NCI-H82 treated with DMSO at 0.1 percent for 48 hours (cell line): Measurements from ENCODE around the gene MINDY4B.

Source experiments
- DNase-seq: peaks from one replicate; lab custom pipeline; 2025; ENCODE audit not compliant: unreplicated experiment; lab: John Stamatoyannopoulos, UW

MINDY4B gene

DNA sequence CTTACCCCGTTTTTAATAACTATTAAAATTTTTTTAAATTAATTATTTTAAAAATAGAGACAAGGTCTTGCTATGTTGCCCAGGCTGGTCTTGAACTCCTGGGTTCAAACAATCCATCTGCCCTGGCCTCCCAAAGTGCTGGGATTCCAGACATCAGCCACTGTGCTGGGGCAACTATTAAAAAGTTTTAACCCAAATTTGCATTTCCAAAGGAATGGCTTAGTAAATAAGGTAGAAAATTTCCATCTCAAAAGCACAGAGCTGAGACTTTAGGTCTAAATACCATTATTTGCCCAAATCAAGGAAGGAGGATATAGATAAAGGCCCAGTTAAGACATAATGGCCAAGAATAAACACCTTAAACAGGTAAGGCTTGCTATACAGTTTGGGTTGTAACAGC is 56.4 kb downstream of the MINDY4B start:
- DNase-seq: no peak

DNA sequence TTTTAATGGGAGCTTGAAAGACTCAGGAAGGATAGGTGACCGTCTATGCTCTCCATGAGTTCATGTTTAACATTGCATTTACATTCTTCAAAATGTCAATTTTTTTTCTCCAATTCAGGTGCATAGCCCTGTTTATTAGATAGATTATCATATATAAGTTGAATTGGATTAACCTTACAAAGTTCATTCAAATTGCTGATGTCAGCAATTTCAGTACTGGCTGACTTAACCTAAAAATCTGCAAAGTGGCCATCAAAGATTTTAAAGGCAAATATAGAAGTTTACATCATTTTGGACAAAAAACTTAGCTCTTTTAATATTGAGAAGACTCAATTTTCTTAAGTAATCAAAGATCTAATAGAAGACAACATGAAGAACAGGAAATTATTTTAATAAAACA is 57.8 kb downstream of the MINDY4B start:
- no peak for DNase-seq

DNA sequence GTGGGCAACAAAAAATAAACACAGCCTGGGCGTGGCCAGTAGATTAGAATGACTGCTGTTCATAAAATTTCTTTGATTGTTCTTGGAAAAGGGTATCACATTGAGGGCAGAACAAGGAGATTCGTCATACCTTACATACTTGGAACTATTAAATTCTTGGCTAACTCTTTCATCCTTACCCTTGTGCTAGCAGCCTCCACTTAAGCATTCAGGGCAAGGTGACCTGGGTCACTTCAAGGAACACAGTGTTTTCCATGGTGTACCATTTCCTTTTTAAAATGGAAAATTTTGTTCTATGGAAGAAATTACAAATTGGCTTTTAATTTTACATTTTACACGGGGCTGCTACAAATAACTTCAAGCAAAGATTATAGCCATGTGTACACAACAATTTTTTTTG is 60.8 kb downstream of the MINDY4B start:
- no peak for DNase-seq

DNA sequence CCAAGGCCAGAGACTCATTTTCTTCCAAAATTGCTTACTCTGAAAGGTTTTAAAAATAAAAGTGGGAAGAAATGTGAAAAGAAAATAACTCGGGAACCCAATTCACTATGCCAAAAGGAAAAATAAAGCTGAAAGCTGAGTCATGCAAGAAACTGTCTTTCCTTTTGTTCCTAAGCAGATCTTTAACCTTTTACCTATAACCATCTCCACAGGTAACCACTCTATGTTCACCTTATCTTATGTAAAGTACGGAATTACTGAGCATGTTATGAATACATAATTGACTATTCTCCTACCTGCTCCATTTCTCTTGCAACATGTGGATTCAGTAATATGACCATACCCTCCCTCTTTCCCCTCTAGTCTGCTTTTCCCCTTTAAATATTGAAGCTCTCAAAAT is 62.0 kb downstream of the MINDY4B start:
- DNase-seq: no peak

DNA sequence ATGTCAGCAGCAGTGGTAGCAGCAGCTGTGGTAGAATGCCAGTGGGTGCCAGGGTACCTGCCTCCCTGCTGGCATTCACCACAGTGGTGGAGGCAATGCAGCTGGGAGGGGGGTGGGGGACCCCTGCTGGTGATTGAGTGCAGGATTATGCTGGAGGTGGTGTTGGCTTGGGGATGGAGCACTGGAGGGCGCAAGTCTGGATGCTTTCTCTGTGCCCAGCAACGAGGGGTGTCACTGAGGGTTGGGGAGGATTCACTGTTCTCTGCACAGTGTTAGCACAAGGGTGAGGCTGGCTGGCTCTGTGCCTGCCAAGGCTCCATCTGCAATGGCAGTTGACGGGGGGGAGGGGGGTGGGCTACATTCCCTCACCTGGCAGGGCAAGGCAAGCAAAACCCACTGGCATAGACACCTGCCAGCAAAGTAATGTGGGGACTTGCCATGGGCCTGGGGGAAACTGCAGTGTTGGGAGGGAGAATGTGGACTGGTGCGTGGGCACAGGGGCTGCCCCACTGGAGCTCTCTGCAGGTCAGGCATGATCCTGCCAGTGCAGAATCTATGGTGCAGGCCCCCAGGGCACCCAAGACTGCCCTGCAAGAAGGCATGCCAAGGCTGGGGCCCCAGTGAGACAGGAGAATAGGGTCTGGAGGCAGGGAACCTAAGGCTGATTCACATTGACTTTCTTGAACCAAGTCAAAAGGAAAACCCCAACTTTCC is 64.3 kb downstream of the MINDY4B start:
- no peak for DNase-seq

DNA sequence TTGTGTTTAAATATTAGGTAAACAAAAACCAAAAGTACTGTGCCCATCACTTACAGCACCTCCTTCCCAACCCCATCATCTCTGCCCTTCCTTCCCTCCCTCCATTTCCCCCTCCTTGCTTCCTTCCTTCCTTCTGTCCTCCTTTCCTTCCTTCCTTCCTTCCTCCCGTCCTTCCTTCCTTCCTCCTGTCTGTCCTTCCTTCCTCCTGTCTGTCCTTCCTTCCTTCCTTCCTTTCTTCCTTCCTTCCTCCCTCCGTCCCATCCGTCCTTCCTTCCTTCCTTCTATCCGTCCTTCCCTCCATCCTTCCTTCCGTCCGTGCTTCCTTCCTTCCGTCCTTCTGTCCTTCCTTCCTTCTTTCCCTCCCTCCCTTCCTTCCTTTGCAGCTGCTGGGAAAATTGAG is 74.5 kb downstream of the MINDY4B start:
- no peak for DNase-seq

DNA sequence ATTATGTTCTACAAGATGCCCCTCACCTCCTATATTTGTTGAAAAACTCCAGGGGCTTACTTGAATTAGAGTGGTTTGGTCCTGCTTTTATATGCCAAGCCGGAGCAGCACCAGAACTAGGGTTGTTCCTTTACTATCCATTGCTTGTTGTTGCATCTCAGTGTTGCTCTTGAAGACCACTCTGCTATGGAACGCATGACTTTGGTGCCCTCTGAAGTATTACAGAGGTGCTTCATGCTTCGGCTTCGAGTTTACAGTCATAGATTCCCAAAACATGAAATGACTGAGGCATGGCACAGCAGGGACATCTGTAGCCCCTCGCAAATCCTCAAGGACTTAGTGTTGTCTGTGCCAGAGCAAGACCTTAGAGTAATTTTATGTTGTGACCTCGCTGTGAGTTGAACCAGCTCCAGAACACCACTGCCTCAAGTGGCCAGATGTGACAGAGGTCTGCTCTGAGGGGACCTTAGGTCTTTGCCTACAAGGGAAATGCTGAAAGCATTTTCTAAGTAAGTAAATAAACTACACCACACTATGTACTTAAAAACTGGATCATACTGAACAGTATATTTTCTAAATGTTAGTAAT is 75.1 kb downstream of the MINDY4B start:
- DNase-seq: no peak

DNA sequence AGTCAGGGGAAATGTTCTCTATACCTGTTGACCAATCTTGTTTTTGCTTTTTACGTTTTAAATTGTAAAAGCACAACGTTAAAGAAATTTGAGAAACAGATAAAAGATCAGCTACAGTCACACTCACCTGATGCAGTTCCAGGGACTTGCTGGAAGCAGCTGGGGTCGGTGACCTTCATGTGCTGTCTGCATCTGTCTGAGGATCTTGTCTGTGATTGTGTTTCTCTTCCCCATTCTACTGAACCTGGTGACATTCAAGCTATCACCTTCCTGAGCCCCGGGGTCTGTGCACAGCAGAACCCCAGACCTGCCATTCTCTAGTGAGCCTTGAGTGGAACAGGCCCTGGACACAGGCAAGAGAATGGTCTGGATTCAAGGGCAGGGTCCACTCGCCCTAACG is 75.8 kb downstream of the MINDY4B start:
- no peak for DNase-seq

DNA sequence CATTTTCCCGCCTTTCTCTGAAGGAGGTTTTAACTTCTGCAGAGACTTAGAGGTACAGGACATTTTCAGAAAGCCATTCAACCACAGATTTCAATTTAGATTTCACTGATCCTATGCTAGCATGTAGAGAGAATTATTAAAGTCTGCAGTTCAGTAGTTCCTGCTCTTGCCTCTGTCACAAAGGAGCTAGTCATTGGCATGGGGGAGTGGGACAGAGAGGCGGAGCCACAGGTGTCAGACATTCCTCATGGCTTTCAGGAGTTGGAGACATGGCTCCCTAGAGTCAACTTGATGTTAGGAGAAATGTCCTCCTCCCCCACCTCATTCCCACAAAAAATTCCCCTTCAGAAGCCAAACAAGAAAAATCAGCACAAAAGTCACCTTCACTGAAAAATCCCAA is 76.2 kb downstream of the MINDY4B start:
- DNase-seq: no peak

DNA sequence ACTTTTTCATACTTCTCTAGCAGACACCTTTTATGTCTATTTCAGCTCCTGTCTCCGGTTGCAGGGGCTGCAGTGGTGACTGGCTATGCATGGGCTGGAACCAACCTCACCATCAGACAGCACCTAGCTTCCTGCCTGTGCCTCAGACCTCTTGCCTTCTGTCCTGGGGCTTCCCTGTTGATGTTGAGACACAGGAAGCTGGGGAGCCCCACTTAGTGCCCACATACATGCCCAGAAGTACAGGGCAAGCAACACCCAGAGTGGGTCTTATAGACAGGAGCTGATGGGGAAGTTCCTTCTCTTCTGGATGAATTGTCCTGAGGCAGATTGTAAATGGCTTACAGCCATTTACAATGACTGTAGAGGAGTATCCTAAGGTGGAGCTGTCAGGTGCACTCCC is 77.0 kb downstream of the MINDY4B start:
- DNase-seq: no peak

DNA sequence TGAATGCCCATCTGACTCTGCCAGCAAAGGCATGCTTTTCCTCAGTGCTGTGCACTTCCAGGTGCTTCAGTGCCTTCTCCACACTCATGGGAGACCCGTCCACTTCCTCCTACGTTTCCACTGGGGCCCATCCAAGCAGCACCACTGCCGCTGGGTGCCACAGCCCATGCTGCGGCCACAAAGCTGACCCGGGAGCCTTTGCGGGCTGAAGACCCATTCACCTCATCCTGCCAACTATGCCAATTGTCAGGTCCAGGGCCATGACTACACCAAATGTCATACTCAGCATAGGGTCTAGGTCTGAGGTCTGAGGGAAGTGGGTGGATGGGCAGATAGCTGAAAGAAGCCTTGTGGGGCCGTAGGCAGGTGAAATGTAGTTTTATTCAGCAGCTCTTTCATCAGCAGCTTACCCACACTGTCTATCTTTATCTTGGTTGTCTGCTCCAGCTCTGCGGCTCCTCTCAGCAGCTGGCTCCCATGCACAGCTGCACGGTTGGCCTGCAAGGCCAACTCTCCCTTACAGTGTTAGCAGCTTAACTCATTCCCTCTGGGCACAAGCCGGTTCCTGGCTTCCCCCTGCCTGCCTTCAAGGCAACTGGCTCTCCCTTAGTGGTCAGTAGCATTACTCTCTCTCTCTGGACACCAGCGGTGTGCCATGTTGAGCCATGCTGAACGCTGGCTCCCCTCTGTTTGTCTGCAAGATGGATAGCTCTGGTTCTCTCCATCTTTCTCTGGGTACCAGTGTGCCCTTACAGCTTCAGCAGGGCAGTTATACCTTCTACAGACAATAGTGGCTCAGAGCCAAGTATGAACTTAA is 78.6 kb downstream of the MINDY4B start:
- no peak for DNase-seq

DNA sequence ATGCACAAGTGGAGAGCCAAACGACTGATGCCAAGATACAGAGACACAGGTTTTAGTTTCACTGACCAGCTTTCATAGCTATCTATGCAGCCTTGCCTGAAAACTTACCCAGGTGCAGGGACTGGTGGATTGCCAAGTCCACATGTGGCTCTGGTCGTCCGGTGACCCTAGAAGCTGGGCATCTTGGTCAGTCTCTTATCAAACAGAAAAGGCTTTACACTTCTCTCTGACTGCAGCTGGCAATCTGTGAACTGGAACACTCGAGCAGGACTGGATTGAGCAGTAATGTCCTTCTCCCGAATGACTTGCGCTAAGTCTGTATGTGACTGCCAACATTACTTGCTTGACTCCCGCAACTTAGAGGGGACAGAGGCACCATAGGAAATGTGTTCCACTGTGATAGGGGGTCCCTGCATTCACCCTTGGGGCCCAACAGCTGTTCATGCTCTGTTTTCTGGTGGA is 79.3 kb downstream of the MINDY4B start:
- DNase-seq: no peak

DNA sequence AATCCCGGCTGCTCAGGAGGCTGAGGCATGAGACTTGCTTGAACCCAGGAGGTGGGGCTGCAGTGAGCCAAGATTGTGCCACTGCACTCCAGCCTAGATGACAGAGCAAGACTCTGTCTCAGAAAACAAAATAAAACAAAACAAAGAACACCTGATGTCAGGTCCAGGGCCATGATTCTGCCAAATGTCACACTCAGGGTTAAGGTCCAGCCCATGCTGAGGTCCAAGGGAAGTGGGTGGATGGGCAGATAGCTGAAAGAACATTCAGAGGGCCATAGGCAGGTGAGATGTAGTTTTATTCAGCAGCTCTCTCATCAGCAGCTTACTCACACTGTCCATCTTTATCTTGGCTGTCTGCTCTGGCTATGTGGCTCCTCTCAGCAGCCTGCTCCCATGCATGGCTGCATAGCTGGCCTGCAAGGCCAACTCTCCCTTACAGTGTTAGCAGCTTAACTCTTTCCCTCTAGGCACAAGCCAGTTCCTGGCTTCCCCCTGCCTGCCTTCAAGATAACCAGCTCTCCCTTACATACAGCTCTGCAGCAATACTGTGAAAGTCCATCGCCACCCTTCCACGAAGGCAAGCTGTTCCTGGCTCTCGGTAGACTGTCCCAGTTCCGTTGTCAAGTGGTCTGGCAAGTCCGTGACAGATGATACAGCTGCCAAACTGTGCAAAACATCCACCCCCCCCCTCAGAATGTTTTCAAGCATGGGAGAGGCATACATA is 79.9 kb downstream of the MINDY4B start:
- DNase-seq: no peak

DNA sequence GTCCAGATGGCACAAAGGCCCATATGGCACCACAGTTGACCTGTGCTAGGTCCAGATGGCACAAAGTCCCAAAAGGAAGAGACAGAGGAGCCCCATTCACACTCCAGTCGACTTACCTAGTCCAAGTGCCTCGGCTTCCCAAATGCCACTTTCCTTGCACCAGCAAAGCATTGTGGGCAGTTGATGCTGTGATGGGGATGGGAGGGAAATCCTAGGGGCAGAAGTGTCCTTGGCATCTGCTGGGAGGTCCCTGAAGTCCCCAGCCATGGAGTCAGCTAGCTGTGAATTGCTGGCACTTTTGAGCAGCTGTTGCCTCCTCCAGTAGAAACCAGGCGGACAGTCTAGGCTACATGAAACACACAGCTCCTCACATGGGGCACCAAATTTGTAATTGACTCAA is 82.0 kb downstream of the MINDY4B start:
- DNase-seq: no peak

DNA sequence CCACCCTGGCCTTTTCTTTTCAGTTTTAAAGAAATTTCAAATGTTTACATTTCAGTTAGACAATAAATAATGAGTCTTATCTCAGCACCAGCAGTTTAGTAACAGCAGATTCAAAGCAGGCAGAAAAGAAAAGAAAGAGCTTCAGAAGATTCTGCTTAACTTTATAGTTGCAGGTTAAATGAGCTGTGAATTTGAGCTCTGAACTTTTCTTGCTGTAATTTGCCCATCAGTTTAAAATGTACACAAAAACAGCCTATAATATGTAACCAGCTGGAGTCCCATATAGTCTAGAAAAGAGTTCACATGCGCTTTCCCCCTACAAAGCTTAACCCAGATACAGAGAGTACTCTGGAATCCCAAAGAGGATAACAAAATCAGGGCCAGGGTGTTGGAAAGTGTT is 82.6 kb downstream of the MINDY4B start:
- DNase-seq: no peak
